Activated T-cell treated with anti-CD3 and anti-CD28 coated beads for 4 hours (primary cell): ENCODE results near the gene PPIH.
"Not testable (repeated sequence)": the region's sequence is repeated elsewhere in the genome, so short reads cannot be mapped to it uniquely, and the experiment has no call there.

Experiments used
- DNase-seq: peaks from one replicate; pipeline ENCODE4 v3.0.0-alpha.2; 2020

Gene PPIH

DNA sequence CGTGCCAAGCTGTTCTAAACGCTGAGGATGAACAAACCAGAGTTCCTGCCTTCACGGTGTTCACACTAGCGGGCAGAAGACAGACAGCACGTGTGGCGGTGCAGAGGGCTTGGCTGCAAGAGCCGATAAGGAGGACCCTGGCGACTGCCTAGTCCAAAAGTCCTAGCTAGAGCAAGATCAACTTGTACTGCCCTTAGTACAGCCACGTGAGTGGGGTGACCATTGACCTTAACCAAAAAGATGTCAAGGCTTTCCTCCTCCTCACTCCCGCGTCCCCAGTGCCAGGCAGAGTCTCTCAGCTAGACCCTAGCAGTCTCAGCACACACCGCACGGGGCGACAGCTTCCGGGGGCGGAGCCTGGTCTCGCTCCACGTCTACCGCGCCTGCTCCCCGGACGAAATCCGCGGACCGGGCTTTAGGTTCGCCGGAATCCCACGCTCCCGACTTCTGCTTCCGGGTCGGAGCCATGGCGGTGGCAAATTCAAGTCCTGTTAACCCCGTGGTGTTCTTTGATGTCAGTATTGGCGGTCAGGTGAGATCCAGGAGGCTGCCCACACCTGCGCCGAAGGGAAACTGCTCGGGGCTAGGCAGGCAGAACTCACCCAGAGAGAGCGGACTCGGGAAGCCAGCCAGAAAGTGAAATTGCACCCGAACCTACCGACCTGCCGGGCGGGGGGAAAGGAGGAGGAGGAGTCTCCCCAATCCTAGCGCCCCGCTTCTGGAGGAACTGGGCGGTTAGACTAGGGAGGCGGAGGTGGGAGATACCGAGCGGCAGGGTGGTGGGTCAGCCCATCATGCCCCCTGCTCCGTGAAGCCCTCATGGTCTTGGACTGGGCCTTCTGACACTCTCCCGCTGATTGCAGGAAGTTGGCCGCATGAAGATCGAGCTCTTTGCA lies at the start of gene PPIH:
Gene PPIH, plus strand, starts transcription at position 443 of the 896 bp plus-strand sequence. Its CDS starts 24 bp downstream, at position 467.
- peak; percentile 92 for DNase-seq

DNA sequence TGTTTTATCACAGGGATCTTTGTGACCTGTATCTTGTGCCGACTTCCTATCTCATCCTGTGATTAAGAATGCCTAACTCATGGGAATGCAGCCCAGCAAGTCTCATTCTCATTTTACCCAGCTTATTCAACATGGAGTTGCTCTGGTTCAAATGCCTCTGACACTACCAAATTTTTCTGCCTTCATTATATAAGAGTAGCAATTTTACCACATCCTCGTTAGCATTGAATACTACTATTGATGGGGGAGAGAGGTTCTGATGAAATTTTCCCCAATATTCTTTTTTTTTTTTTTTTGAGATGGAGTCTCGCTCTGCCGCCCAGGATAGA lies 44.5 kb upstream of the PPIH start:
- no peak for DNase-seq

DNA sequence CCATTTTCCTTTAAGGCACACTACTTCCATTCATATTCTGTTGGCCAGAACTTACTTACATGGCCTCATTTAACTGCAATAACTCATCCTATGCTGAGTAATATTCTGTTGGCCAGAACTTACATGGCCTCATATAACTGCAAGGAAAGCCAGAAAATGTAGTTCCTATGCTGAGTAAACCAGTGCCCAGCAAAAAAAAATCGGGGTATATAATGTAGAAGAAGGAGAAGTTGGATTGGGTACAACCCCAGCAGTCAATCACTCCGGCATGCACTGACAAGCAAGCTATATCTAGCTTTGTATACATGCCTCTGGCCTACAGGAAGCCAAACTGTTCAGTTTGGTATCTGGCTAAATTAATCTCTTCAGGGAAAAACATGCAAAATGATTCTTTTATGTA lies 39.4 kb upstream of the PPIH start:
- no peak for DNase-seq

DNA sequence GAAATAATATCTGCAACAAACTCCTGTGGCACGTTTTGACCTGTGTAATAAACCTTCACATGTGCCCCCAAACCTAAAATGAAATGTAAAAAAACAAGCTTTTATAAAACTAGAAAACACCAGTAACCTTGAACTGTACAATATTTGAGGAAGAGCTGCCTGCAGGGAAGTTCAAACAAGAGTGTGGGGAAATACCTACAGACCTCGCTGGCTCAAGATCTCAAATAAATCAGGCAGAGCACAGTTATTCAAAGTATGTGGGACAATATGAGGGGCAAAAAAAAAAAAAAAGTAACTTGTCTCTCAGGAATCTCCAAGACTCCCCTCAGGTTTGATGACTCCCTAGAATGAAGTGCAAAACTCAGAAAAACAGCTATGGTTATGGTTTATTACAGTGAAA lies 37.9 kb upstream of the PPIH start:
- DNase-seq = no peak

DNA sequence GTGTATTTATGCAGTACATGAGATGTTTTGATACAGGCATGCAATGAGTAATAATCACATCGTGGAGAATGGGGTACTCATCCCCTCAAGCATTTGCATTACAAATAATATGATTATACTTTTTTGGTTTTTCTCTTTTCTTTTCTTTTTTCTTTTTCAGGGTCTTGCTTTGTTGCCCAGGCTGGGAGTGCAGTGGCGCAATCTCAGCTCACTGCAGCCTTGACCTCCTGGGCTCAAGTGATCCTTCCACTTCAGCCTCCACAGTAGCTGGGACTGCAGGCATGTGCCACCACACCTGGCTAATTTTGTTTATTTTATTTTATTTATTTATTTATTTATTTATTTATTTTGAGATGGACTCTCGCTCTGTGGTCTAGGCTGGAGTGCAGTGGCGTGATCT lies 37.0 kb upstream of the PPIH start:
- DNase-seq = not testable (repeated sequence)

DNA sequence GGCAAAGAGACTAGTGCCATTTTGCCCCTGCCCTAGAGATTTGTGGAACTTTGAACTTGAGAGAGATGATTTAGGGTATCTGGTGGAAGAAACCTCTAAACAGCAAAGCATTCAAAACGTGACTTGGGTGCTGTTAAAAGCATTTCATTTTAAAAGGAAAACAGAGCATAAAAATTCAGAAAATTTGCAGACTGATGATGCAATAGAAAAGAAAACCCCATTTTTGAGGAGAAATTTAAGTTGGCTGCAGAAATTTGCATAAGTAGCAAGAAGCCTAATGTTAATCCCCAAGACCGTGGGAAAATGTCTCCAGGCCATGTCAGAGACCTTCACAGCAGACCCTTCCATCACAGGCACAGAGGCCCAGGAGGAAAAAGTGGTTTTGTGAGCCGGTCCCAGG lies 31.0 kb upstream of the PPIH start:
- DNase-seq = not testable (repeated sequence)

DNA sequence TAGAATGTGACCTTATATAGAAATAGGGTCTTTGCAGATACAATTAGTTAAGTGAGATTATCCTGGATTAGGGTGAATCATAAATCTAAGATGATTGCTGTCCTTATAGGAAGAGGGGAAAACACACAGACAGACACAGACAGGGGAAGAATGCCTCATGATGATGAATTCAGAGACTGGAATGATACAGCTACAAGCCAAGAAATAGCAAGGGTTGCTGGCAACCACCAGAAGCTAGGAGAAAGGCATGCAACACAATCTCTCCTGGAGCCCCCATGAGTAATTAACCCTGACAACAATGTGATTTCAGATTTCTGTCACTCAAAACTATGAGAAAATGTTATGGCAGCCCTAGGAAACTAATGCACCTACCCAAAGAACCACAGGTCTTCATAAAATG lies 19.1 kb upstream of the PPIH start:
- DNase-seq = no peak

DNA sequence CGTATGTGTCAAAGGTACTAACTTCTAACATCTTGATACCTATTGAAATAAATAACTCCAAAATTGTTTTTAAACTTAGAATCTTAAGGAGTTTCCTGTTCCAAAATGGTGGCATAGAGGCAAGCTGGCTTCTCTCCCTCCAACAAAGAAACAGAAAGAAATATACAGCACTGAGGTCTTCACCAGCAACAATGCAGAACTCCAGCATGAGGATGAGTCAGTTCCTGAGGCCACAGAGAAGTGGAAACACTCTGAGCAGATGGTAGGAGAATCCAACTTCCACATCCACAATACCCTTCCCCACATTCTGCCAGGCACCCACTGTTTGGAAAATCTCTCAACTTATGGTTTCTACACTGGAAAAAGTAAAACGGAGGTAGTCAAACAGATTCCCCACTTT lies 12.2 kb upstream of the PPIH start:
- DNase-seq = no peak

DNA sequence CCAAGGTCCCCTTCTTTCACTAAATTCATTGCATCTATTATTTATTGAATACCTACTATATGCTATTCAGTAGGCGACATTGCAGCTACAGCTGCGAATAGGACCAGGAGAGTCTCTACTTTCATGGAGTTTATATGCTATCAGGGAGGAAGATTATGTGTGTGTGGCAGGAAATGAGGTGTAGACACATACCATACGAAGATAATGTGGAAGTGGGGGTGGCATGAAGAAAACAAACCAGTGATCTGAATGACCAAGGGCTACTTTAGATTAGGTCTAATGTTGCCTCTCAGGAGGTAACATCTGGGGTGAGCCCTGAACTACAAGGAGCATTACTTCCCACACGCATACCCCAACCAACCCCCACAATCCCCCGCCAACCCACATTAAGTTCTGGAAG lies 1.0 kb upstream of the PPIH start:
- DNase-seq = no peak

DNA sequence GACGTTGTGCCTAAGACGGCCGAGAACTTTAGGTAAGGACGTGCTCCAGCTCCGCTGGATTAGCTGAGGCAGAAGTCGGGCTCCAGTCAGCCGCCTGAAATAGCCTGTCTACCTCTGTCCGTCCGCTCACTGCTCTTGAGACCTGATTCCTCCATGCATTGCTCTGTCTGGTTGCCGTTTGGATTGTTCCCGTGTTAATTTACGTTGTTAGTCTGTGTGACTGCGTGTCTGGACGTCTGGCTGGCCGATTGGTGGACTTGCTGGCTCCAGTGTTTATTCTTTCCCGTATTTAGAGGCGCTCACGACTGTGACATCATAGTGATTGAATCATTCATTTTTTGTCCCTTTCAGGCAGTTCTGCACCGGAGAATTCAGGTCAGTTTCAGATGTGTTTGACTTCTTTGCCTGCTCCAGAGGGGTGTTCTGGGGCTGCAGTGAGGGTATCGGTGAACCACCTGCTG lies 684 bp downstream of the PPIH start:
- no peak for DNase-seq

DNA sequence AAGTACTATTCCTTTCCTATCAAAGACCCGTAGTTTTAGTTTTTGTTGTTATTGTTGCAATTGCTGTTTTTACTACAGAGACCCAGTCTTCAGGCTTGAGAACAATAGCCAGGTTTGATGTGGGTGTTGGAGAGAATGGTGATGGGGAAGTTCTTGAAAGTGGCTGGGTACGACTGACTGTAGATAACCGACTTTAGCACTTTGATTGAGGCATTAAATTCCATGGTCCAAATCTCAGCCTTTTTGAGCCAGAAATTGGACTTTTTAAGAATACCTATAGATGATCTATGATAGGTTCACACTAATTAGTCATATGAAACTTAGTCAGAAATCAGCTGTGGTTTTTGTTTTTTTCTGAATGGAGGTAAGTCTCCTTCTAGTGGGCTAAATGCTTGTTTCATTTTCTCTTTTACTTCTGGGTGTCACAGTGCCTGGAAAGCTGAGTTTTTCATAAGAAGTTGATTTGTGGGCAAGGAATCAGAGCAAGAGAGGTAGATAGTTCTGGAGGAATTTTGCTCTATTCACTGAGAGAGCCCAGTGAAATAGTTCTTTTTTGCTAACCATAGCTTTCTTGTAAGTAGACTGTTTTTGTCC lies 2.8 kb downstream of the PPIH start:
- no peak for DNase-seq

DNA sequence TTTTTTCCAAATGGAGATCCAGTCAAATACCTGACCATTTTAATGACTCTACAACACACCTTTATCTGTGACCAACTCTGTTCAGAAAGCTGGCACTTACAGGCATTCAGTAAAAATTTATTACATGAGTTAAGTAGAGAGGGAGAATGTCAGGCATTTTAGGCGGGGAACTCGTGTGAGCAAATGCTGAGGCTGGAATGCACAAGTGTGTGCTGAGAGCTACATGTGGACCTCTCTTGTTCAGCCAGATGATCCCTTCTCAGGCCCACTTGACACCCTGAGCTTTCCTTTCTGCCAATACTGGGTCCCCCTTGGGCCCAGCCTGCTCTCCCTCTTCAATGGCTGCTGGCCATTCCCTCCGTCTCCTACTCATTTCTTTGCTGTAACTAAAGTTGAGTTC lies 11.7 kb downstream of the PPIH start:
- no peak for DNase-seq

DNA sequence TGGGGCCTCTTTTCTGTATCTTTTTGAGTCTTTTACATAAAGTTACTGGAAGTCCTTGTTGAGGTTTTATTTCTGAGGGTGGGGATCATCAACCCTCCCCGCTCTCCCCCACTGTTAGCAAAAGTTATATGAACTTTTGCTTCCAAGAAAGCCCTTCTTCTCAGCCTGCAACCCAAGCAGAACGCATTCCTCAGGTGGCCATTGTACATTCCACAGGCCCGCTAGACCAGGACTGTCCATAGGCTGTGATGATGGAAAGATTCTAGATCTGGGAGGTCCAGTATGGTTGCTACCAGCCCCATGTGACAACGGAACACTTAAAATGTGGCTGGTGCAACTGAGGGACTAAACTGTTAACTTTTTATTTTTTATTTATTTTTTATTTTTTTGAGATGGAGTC lies 12.2 kb downstream of the PPIH start:
- DNase-seq = no peak

DNA sequence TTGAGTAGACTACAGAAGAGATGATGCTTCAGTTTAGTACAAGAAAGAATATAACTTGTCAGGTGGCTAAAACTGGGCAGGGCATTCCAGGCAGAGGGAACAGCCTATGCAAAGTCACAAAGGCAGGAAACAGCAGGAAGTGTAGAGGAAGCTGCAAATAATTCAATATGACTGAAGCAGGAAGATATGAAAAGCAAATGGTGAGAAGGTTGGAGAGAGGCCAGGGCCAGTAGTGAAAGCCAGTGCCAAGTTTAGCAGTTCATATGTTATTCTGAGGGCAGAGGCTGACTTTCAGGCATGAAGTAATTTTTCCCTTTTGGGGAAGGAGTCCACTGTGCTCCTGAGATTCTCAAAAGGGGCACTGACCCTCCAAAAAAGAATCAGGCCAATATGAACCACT lies 16.0 kb downstream of the PPIH start:
- no peak for DNase-seq

DNA sequence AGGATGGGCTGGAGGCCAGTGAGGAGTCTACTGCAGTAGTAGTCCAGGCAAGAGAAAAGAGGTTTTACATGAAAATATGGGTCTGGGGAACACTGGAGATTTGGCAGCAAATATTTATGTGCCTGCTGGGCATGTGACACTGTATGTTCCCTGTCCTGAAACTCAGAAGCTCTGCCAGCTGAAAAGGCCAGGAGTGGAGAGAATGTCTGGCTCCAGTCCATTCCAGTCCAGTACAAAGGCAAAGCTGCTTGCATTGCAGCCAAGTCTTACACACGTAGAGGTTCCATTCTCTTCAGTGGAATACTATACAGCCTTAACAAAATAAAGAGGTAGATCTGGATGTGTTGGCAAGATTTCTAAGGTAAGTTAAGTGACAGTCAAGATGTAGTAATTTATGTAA lies 16.5 kb downstream of the PPIH start:
- no peak for DNase-seq

DNA sequence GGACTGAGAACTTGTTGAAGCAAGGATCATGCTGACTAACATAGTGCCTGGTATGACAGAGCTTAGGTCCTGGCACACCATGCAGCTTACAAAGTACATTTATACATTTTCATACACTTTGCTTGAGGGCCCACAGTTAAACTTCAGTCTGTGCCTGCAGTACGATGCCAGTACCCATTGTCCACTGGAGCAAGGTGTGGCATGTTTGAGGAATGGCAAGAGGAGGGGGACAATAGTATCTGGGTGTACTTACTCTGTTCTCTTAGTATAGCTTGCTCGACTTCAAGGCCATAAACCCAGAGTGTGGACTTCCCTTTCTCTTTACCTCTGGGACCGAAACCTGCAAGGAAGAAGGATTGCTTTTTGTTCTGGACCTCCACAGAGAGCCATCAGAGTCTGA lies 17.2 kb downstream of the PPIH start:
- DNase-seq = no peak

DNA sequence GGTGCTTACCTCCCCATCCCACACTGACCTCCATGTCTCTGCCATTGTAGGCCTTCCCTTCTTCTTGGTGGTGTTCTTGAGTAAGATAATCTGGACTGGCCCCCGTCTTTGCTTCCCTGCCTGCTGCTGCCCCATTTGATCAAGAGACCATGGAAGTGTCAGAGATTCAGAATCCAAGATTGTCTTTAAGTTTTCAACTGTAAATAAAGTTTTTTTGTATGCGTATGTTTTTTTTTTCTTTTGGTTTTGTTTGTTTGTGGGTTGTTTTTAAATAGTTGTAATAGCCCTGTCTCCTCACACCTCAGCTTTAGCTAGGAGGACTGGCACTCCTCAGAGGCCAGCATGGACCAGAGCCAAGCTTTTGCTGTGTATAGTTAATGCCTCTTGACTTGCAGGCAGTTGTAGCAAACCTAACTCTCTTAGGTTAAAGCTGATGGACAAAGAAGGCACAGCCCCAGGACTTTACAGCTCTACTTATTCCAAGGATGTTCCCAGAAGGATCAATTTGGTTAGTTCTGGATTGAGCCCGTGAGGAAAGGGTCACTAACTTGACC lies 18.4 kb downstream of the PPIH start:
- no peak for DNase-seq

DNA sequence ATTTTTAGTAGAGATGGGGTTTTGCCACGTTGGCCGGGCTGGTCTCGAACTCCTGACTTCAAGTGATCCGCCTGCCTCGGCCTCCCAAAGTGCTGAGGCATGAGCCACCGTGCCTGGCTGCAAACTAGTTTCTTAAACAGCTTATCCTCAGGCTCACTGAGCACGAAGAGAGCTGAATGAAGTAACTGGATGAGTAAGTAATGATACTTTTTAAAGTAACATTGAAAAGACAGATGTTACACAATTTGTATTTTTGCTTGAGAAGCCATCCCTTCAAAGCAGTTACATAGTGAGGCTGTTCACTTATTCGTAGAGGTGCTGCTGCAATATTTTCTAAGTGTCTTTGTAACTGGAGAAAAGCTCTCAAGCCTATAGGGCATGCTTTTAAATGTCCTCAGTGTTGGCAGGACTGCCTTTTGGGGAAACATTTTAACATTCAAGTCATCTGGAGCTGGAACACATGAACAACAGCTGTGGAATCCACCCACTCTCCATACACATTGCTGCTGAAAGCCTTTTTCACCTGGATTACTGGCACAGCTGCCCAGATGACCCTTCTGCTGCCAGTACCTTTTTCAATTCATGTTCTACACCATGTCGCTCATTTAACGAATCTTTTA lies 21.3 kb downstream of the PPIH start:
- DNase-seq = no peak

DNA sequence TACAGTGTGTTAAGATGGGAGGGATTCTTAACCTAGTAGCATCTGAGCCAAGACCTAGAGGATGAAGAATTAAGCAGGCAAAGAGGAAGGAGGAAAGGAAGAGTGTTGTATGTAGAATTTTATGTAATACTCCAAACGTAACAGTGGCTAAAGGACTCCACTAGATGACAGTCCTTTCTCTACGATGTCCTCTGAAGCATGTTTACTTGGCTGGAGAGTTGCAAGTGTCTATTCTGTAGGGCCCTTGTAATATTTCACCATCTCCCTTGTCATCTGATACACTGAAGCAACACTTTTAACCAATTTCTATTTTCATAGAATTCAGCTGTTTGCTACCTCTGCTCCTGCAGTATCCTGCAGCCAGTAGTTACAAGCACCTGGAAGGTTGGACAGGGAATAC lies 21.8 kb downstream of the PPIH start:
- no peak for DNase-seq

DNA sequence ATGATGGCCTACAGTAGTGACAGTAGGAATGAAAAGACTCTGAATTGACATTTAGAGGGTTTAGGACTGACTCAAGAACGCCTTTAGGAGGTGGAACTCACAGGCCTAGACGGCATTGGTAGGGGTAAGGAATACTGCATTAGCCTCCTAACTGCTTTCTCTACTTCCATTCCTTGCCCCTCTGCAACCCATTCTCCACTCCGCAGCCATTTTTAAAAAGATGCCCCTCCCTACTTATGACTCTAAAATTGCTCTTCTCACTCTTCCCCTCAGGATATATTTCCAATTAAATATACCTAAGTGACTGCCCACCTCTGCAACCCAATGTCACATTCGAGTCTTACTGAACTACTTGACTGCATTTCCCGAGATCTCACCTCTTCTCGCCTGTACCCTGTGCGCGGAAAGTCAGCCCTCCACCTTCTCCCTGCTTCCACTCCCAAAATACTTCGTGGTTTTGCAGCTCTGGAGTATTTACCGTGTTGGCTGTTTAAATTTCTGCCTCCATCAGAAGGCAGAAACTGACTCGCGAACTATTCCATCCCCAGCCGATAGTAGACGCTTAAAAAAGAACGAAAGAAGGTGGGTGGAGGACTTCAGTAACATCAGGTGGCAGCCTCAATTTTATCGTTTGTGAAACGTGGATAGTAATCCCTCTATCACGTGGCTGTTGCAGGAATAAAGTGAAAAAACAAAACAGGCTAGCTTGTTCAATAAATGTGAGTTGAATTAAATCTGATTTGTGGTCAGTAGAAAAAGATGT lies 22.9 kb downstream of the PPIH start:
- peak; percentile 17 for DNase-seq

DNA sequence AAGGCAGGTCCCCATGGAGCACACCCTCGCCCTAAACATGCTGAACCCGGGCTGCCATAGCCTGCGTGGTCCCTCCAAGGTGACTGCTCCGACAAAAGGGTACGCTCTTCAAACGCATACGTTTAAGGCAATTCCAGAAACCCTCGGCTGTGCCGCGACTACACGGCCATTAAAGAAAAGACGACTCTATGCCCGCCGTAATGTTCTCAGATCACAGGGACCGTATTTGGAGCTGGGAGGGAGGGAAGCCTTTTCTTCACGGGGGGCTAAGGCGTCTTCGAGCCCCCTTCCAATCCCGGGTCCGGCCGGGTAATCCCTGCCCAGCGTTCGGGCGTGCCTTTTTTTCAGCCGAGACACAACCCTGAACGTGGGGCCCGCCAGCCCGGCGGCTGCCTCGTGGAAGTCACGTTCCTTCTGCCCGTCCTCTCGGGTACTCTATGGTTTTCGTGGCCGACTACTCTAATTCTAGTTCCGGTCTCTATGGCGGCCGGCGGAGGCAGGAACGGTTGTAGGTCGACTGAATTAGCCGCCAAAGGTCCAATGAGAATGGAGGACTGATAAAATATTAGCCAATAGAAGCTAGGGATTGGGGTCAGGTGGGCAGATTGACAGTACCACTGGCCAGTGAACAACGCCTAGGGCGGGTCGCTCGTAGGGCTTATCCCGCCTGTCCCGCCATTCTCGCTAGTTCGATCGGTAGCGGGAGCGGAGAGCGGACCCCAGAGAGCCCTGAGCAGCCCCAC lies 23.7 kb downstream of the PPIH start, which contains the start of gene YBX1:
Gene YBX1, plus strand, starts transcription at position 678 of the 743 bp plus-strand sequence. CDS start 148 bp downstream, outside the sequence.
- peak; percentile 93 for DNase-seq

DNA sequence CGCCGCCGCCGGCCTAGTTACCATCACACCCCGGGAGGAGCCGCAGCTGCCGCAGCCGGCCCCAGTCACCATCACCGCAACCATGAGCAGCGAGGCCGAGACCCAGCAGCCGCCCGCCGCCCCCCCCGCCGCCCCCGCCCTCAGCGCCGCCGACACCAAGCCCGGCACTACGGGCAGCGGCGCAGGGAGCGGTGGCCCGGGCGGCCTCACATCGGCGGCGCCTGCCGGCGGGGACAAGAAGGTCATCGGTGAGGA lies 24.2 kb downstream of the PPIH start:
- DNase-seq = not testable (repeated sequence)
